ENCODE measurements around the gene GSS. TPM values are rescaled to one million over a fixed set of nuclear protein-coding genes. Genes with fewer than 3 reads are reported as not detected.

The GSS gene
- total and polyA plus RNA-seq, 2 of the 8 experiments (the other 6 are each of a cell fraction or from before 2014, with no cell fraction given): 34.6 to 43.2 TPM

DNA sequence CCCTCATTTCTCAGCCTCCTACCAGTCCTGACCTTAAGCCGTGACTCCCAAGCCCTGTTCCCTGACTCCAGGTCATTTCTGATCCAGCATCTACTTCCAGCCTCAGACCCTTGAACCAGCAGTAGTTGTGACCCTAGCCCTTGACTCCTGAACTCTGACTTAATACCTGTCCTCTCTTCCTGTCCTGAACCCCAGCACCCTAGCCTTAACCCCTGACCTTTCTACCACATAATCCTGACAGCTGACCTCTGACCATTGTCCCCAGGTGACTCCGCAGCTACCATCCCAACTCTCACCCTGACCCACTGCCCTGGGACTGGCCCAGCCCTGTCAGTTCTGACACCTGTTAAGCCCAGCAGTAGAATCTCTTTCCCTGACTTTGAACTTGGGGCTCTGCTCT is 42.2 kb upstream of the GSS start:
- POLR2A ChIA-PET (ENCODE audit: partially characterized antibody): interaction anchor here (1.1 to 1.4 kb wide), 4 partner anchors 8 to 19 kb away, joined by 3 to 4 read pairs (median 3); no protein-coding TSS in a partner anchor
- Histone ChIP-seq H3K27ac (ENCODE audit: low read depth, low read length) (no peak overlapping the region), H3K4me3 (ENCODE audit: extremely low read depth in 1 of 4, insufficient read depth in 2 of 4, low read depth in 3 of 4, low read length in 4 of 4) (no peak overlapping the region), H2BK12ac (ENCODE audit: low read depth, low read length) (no peak overlapping the region), H3K4ac (replicated peaks; ENCODE audit: insufficient read length, low read depth, low read length) (no peak overlapping the region), H2AFZ (ENCODE audit: low read length) (no peak overlapping the region), H4K8ac (ENCODE audit: extremely low read depth, insufficient read depth, low read length) (no peak overlapping the region; the same call in 1 of the 2 replicates), H3K79me1 (ENCODE audit: low read depth, low read length) (no peaks in the 10 kb centered on the region), H4K5ac (ENCODE audit: insufficient read length, low read depth, low read length) (no peak overlapping the region), H2BK120ac (replicated peaks; ENCODE audit: low read depth, low read length) (no peak overlapping the region), H2BK5ac (ENCODE audit: low read depth, low read length) (0 out of 2 replicates have a peak overlapping the region, but pooled peaks have one; percentile 35), H2BK20ac (ENCODE audit: low read length) (0 out of 2 replicates have a peak overlapping the region, but pooled peaks have one; percentile 61), H3K4me1 (replicated peaks in 1 of 4; ENCODE audit: control insufficient read depth in 3 of 4, insufficient read depth in 4 of 4, low read length in 3 of 4) (peaks cover 0 to 2% (median 0%) of the 10 kb centered on the region in 4 experiments; a peak in 2 of 7 replicates), H3K56ac (replicated peaks; ENCODE audit: insufficient read length, low read depth, low read length) (no peak overlapping the region), H3K18ac (ENCODE audit: extremely low read depth, low read length) (no peak overlapping the region), H3K36me3 (ENCODE audit: control insufficient read depth in 2 of 4, insufficient read depth in 4 of 4, low read length in 3 of 4) (peaks cover 4 to 20% (median 13%) of the 10 kb centered on the region in 4 experiments; a peak in 5 of 8 replicates), H3K4me2 (ENCODE audit: insufficient read depth in 1 of 2, low read depth in 2 of 2, low read length in 2 of 2) (no peak overlapping the region), H4K91ac (replicated peaks; ENCODE audit: insufficient read length, low read length) (no peak overlapping the region), H4K20me1 (replicated peaks in 1 of 2; ENCODE audit: control insufficient read depth in 1 of 2, insufficient read depth in 2 of 2, low read length in 2 of 2) (peaks cover 3 to 9% of the 10 kb centered on the region in 2 experiments), H3K23me2 (ENCODE audit: low read depth, low read length) (no peaks in the 10 kb centered on the region; the same call in 1 of the 2 replicates), H2AK5ac (ENCODE audit: low read depth, low read length) (no peak overlapping the region), H3K27me3 (replicated peaks in 1 of 4; ENCODE audit: control insufficient read depth in 3 of 4, extremely low read depth in 1 of 4, insufficient read depth in 3 of 4, low read length in 3 of 4) (no peaks in the 10 kb centered on the region), H3K79me2 (ENCODE audit: control insufficient read depth in 1 of 2, insufficient read depth in 2 of 2, low read length in 2 of 2) (no peaks in the 10 kb centered on the region), H3K14ac (ENCODE audit: insufficient read length) (no peak overlapping the region), H3K9me3 (ENCODE audit: insufficient read depth in 2 of 2, low read depth in 1 of 2, low read length in 1 of 2) (no peaks in the 10 kb centered on the region), H3K23ac (ENCODE audit: insufficient read length) (no peak overlapping the region), H3K9ac (replicated peaks in 1 of 4; ENCODE audit: extremely low read depth in 1 of 4, low read depth in 3 of 4, low read length in 3 of 4) (no peak overlapping the region), H2BK15ac (ENCODE audit: low read length) (0 out of 2 replicates have a peak overlapping the region, but pooled peaks have one; percentile 16)
- DNase-seq (ENCODE audit: low read depth in 1 of 2, low spot score in 2 of 2): no peak
- WGBS, 2 experiments (ENCODE audit: extremely low coverage in 1 of 2, insufficient coverage in 1 of 2, insufficient read length in 1 of 2, insufficient replicate concordance in 2 of 2, low coverage in 1 of 2, low lambda C conversion rate in 2 of 2, missing lambda C conversion rate in 1 of 2): 97% methylated on average over 2 of the region's 2 CpGs; no CpG with 5 or more reads in 1 of the 2 experiments
- TF ChIP-seq YY1 (IDR thresholded peaks at IDR 0.05; ENCODE audit: low read depth, low read length): no peak
- no peak for TF ChIP-seq TAF7 (optimal IDR thresholded peaks at IDR 0.05; ENCODE audit: borderline replicate concordance, low read depth, low read length)
- CTCF ChIA-PET (ENCODE audit: partially characterized antibody): interaction anchor here (0.7 to 4.7 kb wide), 15 partner anchors 13 to 271 kb away, joined by 3 to 64 read pairs (median 4); partner anchors contain the start of genes ACSS2 and GGT7
- no peak for FAIRE-seq

Measured in H1 (cell line).